Measurements from ENCODE around the gene ZC3H10.
A peak's percentile ranks its signal among the peaks of the same experiment; 100 is the strongest.

The ZC3H10 gene

GRCh38 chr12:56127888-56128669, 10.0 kb downstream of the ZC3H10 start, which contains the start of gene ESYT1:
ESYT1 (plus strand) TSS chr12:56128267; CDS start chr12:56128320, 53 bp downstream.
- DNase-seq = peak; percentile 100

GRCh38 chr12:56128670-56129205, 10.7 kb downstream of the ZC3H10 start:
- DNase-seq = peak; percentile 18

- DNase-seq = peak; percentile 38
Observed at GRCh38 chr12:56129206-56129941, 11.3 kb downstream of the ZC3H10 start.

GRCh38 chr12:56129942-56130495, 12.0 kb downstream of the ZC3H10 start:
- DNase-seq = no peak

GRCh38 chr12:56130876-56131275, 12.8 kb downstream of the ZC3H10 start:
- no peak for DNase-seq

GRCh38 chr12:56134897-56135296, 16.8 kb downstream of the ZC3H10 start:
- DNase-seq = no peak

- no peak for DNase-seq
Observed at GRCh38 chr12:56137853-56138571, 19.9 kb downstream of the ZC3H10 start.

GRCh38 chr12:56141946-56142784, 24.1 kb downstream of the ZC3H10 start:
- DNase-seq = no peak

- DNase-seq = no peak
Observed at GRCh38 chr12:56143217-56143616, 25.2 kb downstream of the ZC3H10 start.

GRCh38 chr12:56143870-56144269, 25.8 kb downstream of the ZC3H10 start:
- no peak for DNase-seq

GRCh38 chr12:56145217-56145616, 27.2 kb downstream of the ZC3H10 start:
- DNase-seq = no peak

- DNase-seq = no peak
Observed at GRCh38 chr12:56146492-56147460, 28.7 kb downstream of the ZC3H10 start.

GRCh38 chr12:56150563-56150962, 32.5 kb downstream of the ZC3H10 start:
- peak; percentile 53 for DNase-seq

GRCh38 chr12:56151672-56152131, 33.6 kb downstream of the ZC3H10 start:
- no peak for DNase-seq

- DNase-seq = peak; percentile 91
Observed at GRCh38 chr12:56152132-56152755, 34.2 kb downstream of the ZC3H10 start, which contains the start of gene MYL6B. MYL6B (plus strand) TSS chr12:56152587; CDS start chr12:56153919, 1,332 bp downstream.

- no peak for DNase-seq
Observed at GRCh38 chr12:56152756-56153677, 35.0 kb downstream of the ZC3H10 start.

GRCh38 chr12:56153678-56154065, 35.6 kb downstream of the ZC3H10 start:
- no peak for DNase-seq

GRCh38 chr12:56154246-56154771, 36.2 kb downstream of the ZC3H10 start:
- DNase-seq = no peak
